Heart left ventricle (tissue), 16 donors: ENCODE data around the gene TOX2. TPM values are rescaled to one million over a fixed set of nuclear protein-coding genes. Genes with fewer than 3 reads are reported as not detected.

Source experiments
- ATAC-seq, 4 donors: fragments of 200-7000 bp; cut with Tn5 transposase; one replicate each; pipeline ENCODE4 v1.9.1; 2020 to 2022; ENCODE audit warnings: moderate library complexity in 4 of 4, mild to moderate bottlenecking in 3 of 4, moderate number of reproducible peaks in 1 of 4
- DNase-seq, 5 donors: peaks; one replicate each; pipeline ENCODE4 v3.0.0-alpha.2; 2020
- H3K27ac ChIP-seq, 12 donors: fragments of 200-600 bp; sonication (generic) in 4 of 12; one replicate each; pipeline versions ENCODE4 v1.5.0 to v1.8.0; 2016 to 2022; ENCODE audit warnings: mild to moderate bottlenecking in 2 of 12
- H3K27me3 ChIP-seq, 9 donors: fragments of 200-600 bp; sonication (generic) in 2 of 9; one replicate each; pipeline versions ENCODE4 v1.5.1 to v1.8.0; 2016 to 2022; ENCODE audit warnings: mild to moderate bottlenecking in 3 of 9
- H3K36me3 ChIP-seq, 9 donors: fragments of 200-600 bp; sonication (generic) in 2 of 9; one replicate each; pipeline versions ENCODE4 v1.5.0 to v1.8.0; 2018 to 2022; ENCODE audit warnings: mild to moderate bottlenecking in 2 of 9
- H3K4me1 ChIP-seq, 12 donors: fragments of 200-600 bp; sonication (generic) in 4 of 12; one replicate each; pipeline versions ENCODE4 v1.5.0 to v1.8.0; 2016 to 2022; ENCODE audit warnings: mild to moderate bottlenecking in 3 of 12
- H3K4me3 ChIP-seq, 12 donors: fragments of 200-600 bp; sonication (generic) in 4 of 12; one replicate each; pipeline versions ENCODE4 v1.5.0 to v1.8.0; 2017 to 2022; ENCODE audit warnings: mild to moderate bottlenecking in 9 of 12, moderate library complexity in 4 of 12
- H3K9me3 ChIP-seq, 12 donors: fragments of 200-600 bp; sonication (generic) in 4 of 12; one replicate each; pipeline versions ENCODE4 v1.5.0 to v1.8.0; 2016 to 2022; ENCODE audit warnings: mild to moderate bottlenecking in 1 of 12
- CTCF ChIP-seq, 12 donors: fragments of 200-600 bp; sonication (generic) in 4 of 12; IDR thresholded peaks; one replicate each; pipeline versions ENCODE4 v1.5.0 to v1.8.0; 2018 to 2022; ENCODE audit warnings: antibody characterized with exemption in 12 of 12, mild to moderate bottlenecking in 5 of 12
- POLR2A ChIP-seq, 2 donors: fragments of 450-650 bp; IDR thresholded peaks; one replicate each; pipeline ENCODE4 v1.6.1; 2017; ENCODE audit warnings: antibody characterized with exemption in 2 of 2, mild to moderate bottlenecking in 2 of 2, moderate library complexity in 2 of 2
- WGBS, 4 donors: extraction: QIAGEN DNeasy Blood & Tissue Kit in 2 of 4; methylation state at CpG; one replicate each; pipeline versions ENCODE4 v1.1.5 to v1.1.7; 2013 to 2018; 5-methylcytosine and 5-hydroxymethylcytosine counted together
- intact Hi-C, 10 donors: fragments of 100-400 bp; cut with DNase I; formaldehyde crosslinking; loops; one replicate each; pipeline versions ENCODE4 v1.11.1 to v1.14.2; 2022
- polyA plus RNA-seq, 2 donors: library from polyadenylated mRNA; stranded (reverse); fragments of 200-250 nt; gene quantifications; one replicate each; pipeline ENCODE4 v1.2.3, GENCODE V29; 2013
- total RNA-seq, 9 donors: library from RNA; depleted of rRNA in 2 of 9; stranded (reverse); fragments of >200 nt in 2 of 9; fragmentation: NEBNext Ultra II Directional in 3 of 9; extraction: Animal tissue kit (Norgen Biotek cat#: 25700) in 3 of 9; gene quantifications; one replicate each; pipeline versions ENCODE4 v1.1.0 to v1.2.4, GENCODE V29; 2016 to 2023
- donor health status: ischemic (EF 13 %, LVEDD 7.1; RV severe dilation, severe dysfunction).
- donor health status: healthy with polysubstance abuse.
- donor health status: DM: no; HTN: yes; CAD: no.
- donor health status: DM: no; HTN: no; CAD: no.
- donor health status: ischemic (EF 25% LVEDD 6.9; RV normal size, moderate dysfunction).
- donor health status: ischemic (EF 25% LVEDD 5.7; RV mildly dilated, moderate dysfunction).
- donor health status: healthy.
- donor health status: DM: yes; HTN: yes; CAD: no.
- donor health status: ischemic (EF 35%, LVEDD 5.7; RV mildly dilated, moderate dysfunction).
- donor health status: nonischemic (EF 11% LVEDD 7.7; RV severe dilation, severe dysfunction).
- donor health status: DM: yes; HTN: yes; CAD: no.
- donor health status: PGD.
- donor health status: ischemic (EF 29% LVEDD 5.4; RV normal size, mild dysfunction).
- donor health status: nonischemic (EF 23%, LVEDD 6.1; RV moderate dilation, normal function).

Gene TOX2
- total and polyA plus RNA-seq, 11 donors = 0.53 to 3.0 (median 0.91) TPM

- WGBS, 4 donors = 76 to 81% (median 80%) methylated on average over 4 to 5 of the region's 5 CpGs
- Histone ChIP-seq H3K4me1 (peaks cover 0 to 45% (median 14%) of the 10 kb centered on the region in 12 donors), H3K9me3 (no peaks in the 10 kb centered on the region), H3K27me3 (peaks cover 0 to 4% (median 0%) of the 10 kb centered on the region in 9 donors), H3K4me3 (no peak overlapping the region), H3K27ac (no peak overlapping the region), H3K36me3 (no peaks in the 10 kb centered on the region)
- ATAC-seq = no peak
- DNase-seq = no peak
- intact Hi-C loops = no loop called here
- TF ChIP-seq POLR2A (IDR thresholded peaks at IDR 0.05) = no peak
- no peak for TF ChIP-seq CTCF (IDR thresholded peaks at IDR 0.05)
Measured at GRCh38 chr20:43963233-43963632, 48.6 kb downstream of the TOX2 start.

DNA sequence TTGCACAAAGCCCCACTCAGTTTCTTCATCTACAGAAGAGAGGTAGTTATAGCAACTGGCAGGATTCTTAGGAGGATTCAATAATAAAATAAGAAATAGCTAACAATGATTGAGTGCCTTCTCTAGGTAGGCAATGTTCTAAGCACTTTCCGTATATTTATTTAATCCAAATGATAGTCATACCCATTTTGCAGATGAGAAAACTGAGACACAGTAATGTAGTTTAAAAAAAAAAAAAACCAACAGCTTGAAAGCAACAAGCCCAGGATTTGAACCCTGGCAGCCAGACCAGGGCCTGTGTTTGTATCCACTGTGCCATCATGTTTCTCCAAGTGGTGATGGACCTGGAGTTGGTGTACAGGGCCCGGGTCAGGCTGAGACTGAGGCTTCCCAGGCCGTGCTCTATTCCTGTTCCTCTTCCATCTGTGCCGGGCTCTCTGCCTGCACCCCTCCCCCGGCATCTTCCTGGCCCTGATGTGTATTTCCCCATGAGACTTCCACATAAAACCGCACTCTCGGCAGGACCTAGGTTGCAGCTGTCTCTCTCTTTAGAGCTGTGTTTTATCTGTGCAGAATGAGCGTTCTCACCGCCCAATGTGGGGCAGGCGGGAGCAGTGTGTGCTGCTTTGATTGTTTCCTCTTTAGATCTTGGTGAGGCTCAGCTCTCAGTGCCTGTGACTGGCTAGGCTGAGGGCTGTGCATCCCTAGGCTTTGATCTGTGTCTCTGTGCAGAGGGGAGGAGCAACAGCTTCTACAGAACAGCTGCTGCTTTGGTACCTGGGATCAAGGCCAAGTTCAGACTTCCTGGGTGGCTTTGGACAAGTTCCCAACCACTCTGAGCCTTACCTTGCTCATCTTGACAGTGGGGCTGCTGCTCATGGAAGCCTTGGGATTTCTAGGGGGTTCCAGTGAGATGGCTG lies 49.5 kb downstream of the TOX2 start:
- TF ChIP-seq CTCF (IDR thresholded peaks at IDR 0.05) = no peak
- no peak for TF ChIP-seq POLR2A (IDR thresholded peaks at IDR 0.05)
- no peak overlapping the region for H3K27ac ChIP-seq
- H3K36me3 ChIP-seq = no peaks in the 10 kb centered on the region
- peaks cover 0 to 36% (median 6%) of the 10 kb centered on the region in 12 donors for H3K4me1 ChIP-seq
- DNase-seq (peak; percentile 57 to 84 (median 63)), ATAC-seq (peak; percentile 56 to 86 (median 74))
- intact Hi-C loops = no loop called here
- no peaks in the 10 kb centered on the region for H3K9me3 ChIP-seq
- H3K27me3 ChIP-seq = peaks cover 0 to 4% (median 0%) of the 10 kb centered on the region in 9 donors
- WGBS, 4 donors = 25 to 38% (median 32%) methylated on average over 10 of the region's 10 CpGs
- no peak overlapping the region for H3K4me3 ChIP-seq

DNA sequence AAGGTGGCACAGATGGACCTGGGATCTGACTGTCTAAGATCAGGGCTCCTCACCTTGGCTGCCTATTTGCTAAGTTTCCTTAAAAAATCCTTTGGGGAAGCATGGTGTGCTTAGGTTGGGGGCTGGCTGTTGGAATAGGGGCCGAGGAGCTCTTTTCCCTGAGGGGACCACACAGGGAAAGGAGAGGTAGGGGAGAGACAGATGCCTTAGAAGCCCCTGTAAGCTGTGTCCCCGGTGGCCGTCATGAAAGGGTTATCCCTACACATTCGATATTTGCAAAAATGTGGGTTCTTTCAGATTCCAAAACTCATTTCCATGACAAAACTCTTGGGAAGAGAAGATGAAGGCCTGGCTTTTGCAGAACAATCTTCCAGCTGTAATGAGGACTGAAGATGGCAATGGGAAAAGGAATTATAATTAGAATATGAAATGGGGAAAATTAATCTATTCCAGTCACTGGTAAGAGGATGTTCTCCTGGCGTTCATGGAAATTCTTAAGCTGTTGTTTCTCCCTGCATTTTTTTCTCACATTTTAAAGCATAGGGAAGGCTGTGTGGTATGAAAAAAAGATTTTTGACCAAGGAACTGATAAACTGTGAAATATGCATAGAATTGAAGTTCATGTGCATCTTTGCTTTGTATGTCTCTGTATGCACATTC lies 53.8 kb downstream of the TOX2 start:
- no peak for ATAC-seq
- intact Hi-C loops = no loop called here
- no peak for TF ChIP-seq POLR2A (IDR thresholded peaks at IDR 0.05)
- TF ChIP-seq CTCF (IDR thresholded peaks at IDR 0.05) = no peak
- WGBS, 4 donors = 45 to 52% (median 51%) methylated on average over 5 of the region's 5 CpGs
- no peak for DNase-seq
- Histone ChIP-seq H3K27ac (no peak overlapping the region), H3K4me1 (peaks cover 0 to 24% (median 0%) of the 10 kb centered on the region in 12 donors), H3K4me3 (no peak overlapping the region), H3K36me3 (no peaks in the 10 kb centered on the region), H3K9me3 (peaks cover 0 to 6% (median 0%) of the 10 kb centered on the region in 12 donors), H3K27me3 (peaks cover 0 to 10% (median 0%) of the 10 kb centered on the region in 9 donors)

- intact Hi-C loops = no loop called here
Measured at GRCh38 chr20:43969028-43969447, 54.4 kb downstream of the TOX2 start.

More at GRCh38 chr20:43969028-43969447, 54.4 kb downstream of the TOX2 start:
- Histone ChIP-seq H3K27ac (no peak overlapping the region), H3K4me3 (no peak overlapping the region), H3K4me1 (peaks cover 0 to 19% (median 0%) of the 10 kb centered on the region in 12 donors), H3K36me3 (no peaks in the 10 kb centered on the region), H3K9me3 (peaks cover 0 to 6% (median 0%) of the 10 kb centered on the region in 12 donors), H3K27me3 (peaks cover 0 to 10% (median 0%) of the 10 kb centered on the region in 9 donors)
- no peak for TF ChIP-seq CTCF (IDR thresholded peaks at IDR 0.05)
- TF ChIP-seq POLR2A (IDR thresholded peaks at IDR 0.05) = no peak
- 80 to 90% (median 83%) methylated on average over 7 of the region's 7 CpGs for WGBS, 4 donors
- ATAC-seq (no peak), DNase-seq (no peak)
